ENCODE data around the gene INPP5J. TPM values are rescaled to one million over a fixed set of nuclear protein-coding genes. Genes with fewer than 3 reads are reported as not detected.

INPP5J gene
- total and polyA plus RNA-seq, 10 of the 15 experiments (the other 5 are each of a cell fraction or from before 2014, with no cell fraction given) = 0.18 to 2.8 (median 1.5) TPM; not detected in 1

GRCh38 chr22:31104869-31105268 lies 17.9 kb upstream of the INPP5J start (continued):
- TF ChIP-seq BHLHE40 (IDR thresholded peaks at IDR 0.05; ENCODE audit: borderline replicate concordance in 1 of 2, low read depth in 2 of 2, low read length in 1 of 2) = peak in 1 of 2 experiments; percentile 23; a peak in 1 of 4 replicates
- no peak for TF ChIP-seq CBX3 (IDR thresholded peaks at IDR 0.05; ENCODE audit: borderline replicate concordance, low read depth)
- TF ChIP-seq ZNF622 (IDR thresholded peaks at IDR 0.05) = no peak
- TF ChIP-seq ATF3 (IDR thresholded peaks at IDR 0.05; ENCODE audit: borderline replicate concordance, extremely low read depth, low read depth, low read length) = no peak
- TF ChIP-seq ZBTB11 (CRISPR knock-in tag; IDR thresholded peaks at IDR 0.05) = no peak
- no peak for TF ChIP-seq CEBPB (IDR thresholded peaks at IDR 0.05; ENCODE audit: borderline replicate concordance in 1 of 2, low read depth in 2 of 2, low read length in 2 of 2)
- TF ChIP-seq NRF1 (conservative IDR thresholded peaks at IDR 0.05; ENCODE audit: low read depth, low read length) = no peak
- no peak for TF ChIP-seq ZNF207 (IDR thresholded peaks at IDR 0.05; ENCODE audit: borderline replicate concordance)
- no peak for TF ChIP-seq ESRRA (IDR thresholded peaks at IDR 0.05; ENCODE audit: low read length)
- TF ChIP-seq MTA3 (IDR thresholded peaks at IDR 0.05; ENCODE audit: borderline replicate concordance, low read length) = no peak
- TF ChIP-seq RCOR1 (conservative IDR thresholded peaks at IDR 0.05; ENCODE audit: low read depth, low read length) = no peak
- no peak for TF ChIP-seq MLLT1 (IDR thresholded peaks at IDR 0.05)
- TF ChIP-seq MEF2A (IDR thresholded peaks at IDR 0.05; ENCODE audit: insufficient read depth, low read depth, low read length) = no peak
- no peak for TF ChIP-seq MEF2B (IDR thresholded peaks at IDR 0.05; ENCODE audit: partially characterized antibody, poor library complexity, severe bottlenecking)
- TF ChIP-seq NFXL1 (IDR thresholded peaks at IDR 0.05; ENCODE audit: borderline replicate concordance) = no peak
- TF ChIP-seq YY1 (IDR thresholded peaks at IDR 0.05; ENCODE audit: low read depth, low read length) = no peak
- TF ChIP-seq IRF5 (IDR thresholded peaks at IDR 0.05; ENCODE audit: borderline replicate concordance) = no peak
- 0 out of 2 replicates have a peak, but pooled peaks have one; percentile 22 for TF ChIP-seq CHD2 (IDR thresholded peaks at IDR 0.05; ENCODE audit: borderline replicate concordance, low read depth, low read length)
- TF ChIP-seq TBL1XR1 (IDR thresholded peaks at IDR 0.05; ENCODE audit: low read depth, low read length) = no peak
- no peak for TF ChIP-seq SRF (IDR thresholded peaks at IDR 0.05; ENCODE audit: low read depth in 2 of 2, low read length in 2 of 2)
- TF ChIP-seq PBX3 (IDR thresholded peaks at IDR 0.05; ENCODE audit: insufficient replicate concordance, low read depth, low read length) = no peak
- 0 out of 2 replicates have a peak, but pooled peaks have one; percentile 38 for TF ChIP-seq GATAD2B (conservative IDR thresholded peaks at IDR 0.05; ENCODE audit: low read depth)
- TF ChIP-seq SREBF2 (IDR thresholded peaks at IDR 0.05; ENCODE audit: low read length) = no peak

Measured in GM12878 (cell line).